Prostate gland (tissue), 2 donors: ENCODE results near the gene CSNK2B.

Source experiments
- CTCF ChIP-seq, 4 experiments: fragments of 200-600 bp in 2 of 4; fragments of 450-650 bp in 2 of 4; sonication (generic) in 2 of 4; IDR thresholded peaks; 1 replicate in 3 of 4; 2 replicates in 1 of 4; pipeline ENCODE4 v1.5.1; 2016 to 2019; ENCODE audit warnings: antibody characterized with exemption in 4 of 4, mild to moderate bottlenecking in 2 of 4, moderate library complexity in 2 of 4
- POLR2A ChIP-seq: fragments of 450-650 bp; IDR thresholded peaks from one replicate; pipeline ENCODE4 v1.6.1; 2016; ENCODE audit warnings: antibody characterized with exemption, mild to moderate bottlenecking
- POLR2AphosphoS5 ChIP-seq: sonication (generic); formaldehyde crosslinking; IDR thresholded peaks from one replicate; pipeline ENCODE4 v1.6.1; 2017; ENCODE audit warnings: antibody characterized with exemption

GRCh38 chr6:31624070-31624469 is 41.8 kb upstream of the CSNK2B start:
- TF ChIP-seq CTCF (IDR thresholded peaks at IDR 0.05) (no peak), POLR2AphosphoS5 (no peak), POLR2A (no peak)
